ENCODE data around the gene FUT6. TPM values are rescaled to one million over a fixed set of nuclear protein-coding genes. Genes with fewer than 3 reads are reported as not detected.

Gene FUT6
- total RNA-seq, 4 donors from 2014 or later, result 0.17 TPM; not detected in 3

- Histone ChIP-seq H3K4me3 (no peak overlapping the region), H3K9me3 (no peaks in the 10 kb centered on the region), H3K27ac (replicated peaks in 1 of 4) (no peak overlapping the region), H3K36me3 (no peaks in the 10 kb centered on the region), H3K27me3 (peaks cover 0 to 51% (median 5%) of the 10 kb centered on the region in 4 donors), H3K4me1 (peaks cover 13 to 21% (median 17%) of the 10 kb centered on the region in 4 donors)
- no peak for TF ChIP-seq EP300 (IDR thresholded peaks at IDR 0.05)
- TF ChIP-seq POLR2AphosphoS5 (IDR thresholded peaks at IDR 0.05), result no peak
- no peak for TF ChIP-seq POLR2A (IDR thresholded peaks at IDR 0.05; ENCODE audit: low read depth)
- TF ChIP-seq, protein P1, sequence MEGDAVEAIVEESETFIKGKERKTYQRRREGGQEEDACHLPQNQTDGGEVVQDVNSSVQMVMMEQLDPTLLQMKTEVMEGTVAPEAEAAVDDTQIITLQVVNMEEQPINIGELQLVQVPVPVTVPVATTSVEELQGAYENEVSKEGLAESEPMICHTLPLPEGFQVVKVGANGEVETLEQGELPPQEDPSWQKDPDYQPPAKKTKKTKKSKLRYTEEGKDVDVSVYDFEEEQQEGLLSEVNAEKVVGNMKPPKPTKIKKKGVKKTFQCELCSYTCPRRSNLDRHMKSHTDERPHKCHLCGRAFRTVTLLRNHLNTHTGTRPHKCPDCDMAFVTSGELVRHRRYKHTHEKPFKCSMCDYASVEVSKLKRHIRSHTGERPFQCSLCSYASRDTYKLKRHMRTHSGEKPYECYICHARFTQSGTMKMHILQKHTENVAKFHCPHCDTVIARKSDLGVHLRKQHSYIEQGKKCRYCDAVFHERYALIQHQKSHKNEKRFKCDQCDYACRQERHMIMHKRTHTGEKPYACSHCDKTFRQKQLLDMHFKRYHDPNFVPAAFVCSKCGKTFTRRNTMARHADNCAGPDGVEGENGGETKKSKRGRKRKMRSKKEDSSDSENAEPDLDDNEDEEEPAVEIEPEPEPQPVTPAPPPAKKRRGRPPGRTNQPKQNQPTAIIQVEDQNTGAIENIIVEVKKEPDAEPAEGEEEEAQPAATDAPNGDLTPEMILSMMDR (IDR thresholded peaks at IDR 0.05), result no peak
- WGBS, result 74% methylated on average over 27 of the region's 37 CpGs
- no peak for DNase-seq (ENCODE audit: extremely low spot score)
- intact Hi-C loops (cut with DNase I), result loop anchor here (10.0 kb wide), 1 partner anchor 225 kb away; no protein-coding TSS in a partner anchor
Observed at GRCh38 chr19:5799247-5800241, 40.0 kb downstream of the FUT6 start.

DNA sequence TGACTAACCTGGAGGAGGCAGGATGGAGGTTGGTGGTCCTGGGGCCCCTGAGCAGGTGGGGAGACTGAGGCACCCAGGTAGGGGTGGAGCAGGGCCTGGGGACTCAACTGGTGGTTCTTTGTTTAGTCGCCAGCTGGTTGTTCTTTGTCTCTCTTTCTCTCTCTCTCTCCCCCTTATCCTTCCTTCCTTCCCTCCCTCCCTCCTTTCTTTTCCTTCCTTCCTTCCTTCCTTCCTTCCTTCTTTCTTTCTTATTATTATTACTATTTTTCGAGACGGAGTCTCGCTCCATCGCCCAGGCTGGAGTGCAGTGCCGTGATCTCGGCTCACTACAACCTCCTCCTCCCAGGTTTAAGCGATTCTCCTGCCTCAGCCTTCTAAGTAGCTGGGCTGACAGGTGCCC is 41.3 kb downstream of the FUT6 start:
- Histone ChIP-seq H3K27me3 (peaks cover 0 to 39% (median 3%) of the 10 kb centered on the region in 4 donors), H3K4me1 (peaks cover 0 to 8% (median 5%) of the 10 kb centered on the region in 4 donors), H3K4me3 (no peak overlapping the region), H3K36me3 (no peaks in the 10 kb centered on the region), H3K27ac (replicated peaks in 1 of 4) (no peak overlapping the region), H3K9me3 (no peaks in the 10 kb centered on the region)
- TF ChIP-seq POLR2AphosphoS5 (IDR thresholded peaks at IDR 0.05), result no peak
- no peak for TF ChIP-seq POLR2A (IDR thresholded peaks at IDR 0.05; ENCODE audit: low read depth)
- TF ChIP-seq EP300 (IDR thresholded peaks at IDR 0.05), result no peak
- TF ChIP-seq, protein P1 (IDR thresholded peaks at IDR 0.05), result no peak
- intact Hi-C loops (cut with DNase I), result no loop called here
- 83% methylated on average over 8 of the region's 8 CpGs for WGBS
- DNase-seq (ENCODE audit: extremely low spot score), result no peak

DNA sequence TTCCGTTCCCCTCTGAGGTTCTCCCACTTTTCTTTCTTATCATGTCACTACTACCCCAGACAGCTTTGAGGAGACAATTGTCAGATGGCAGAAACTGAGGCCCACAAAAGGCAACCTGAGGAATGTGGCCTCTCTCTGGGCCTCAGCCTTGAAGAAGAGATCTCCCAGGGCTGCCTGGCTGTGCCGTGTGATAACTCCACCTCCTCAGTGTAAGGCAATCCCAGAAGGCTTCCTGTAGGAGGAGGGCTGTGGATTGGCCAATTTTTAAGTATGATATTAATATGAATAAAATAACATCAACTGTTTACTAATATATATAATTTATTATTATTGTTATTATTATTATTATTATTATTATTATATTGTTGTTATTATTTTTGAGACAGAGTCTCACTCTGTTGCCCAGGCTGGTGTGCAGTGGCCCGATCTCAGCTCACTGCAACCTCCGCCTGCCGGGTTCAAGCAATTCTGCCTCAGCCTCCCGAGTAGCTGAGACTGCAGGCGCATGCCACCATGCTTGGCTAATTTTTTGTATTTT is 44.1 kb downstream of the FUT6 start:
- no peak overlapping the region for H3K27ac ChIP-seq (replicated peaks in 1 of 4)
- peaks cover 0 to 3% (median under 1%) of the 10 kb centered on the region in 4 donors for H3K4me1 ChIP-seq
- no peaks in the 10 kb centered on the region for H3K9me3 ChIP-seq
- peaks cover 0 to 15% (median 0%) of the 10 kb centered on the region in 4 donors for H3K27me3 ChIP-seq
- H3K36me3 ChIP-seq, result no peaks in the 10 kb centered on the region
- DNase-seq (ENCODE audit: extremely low spot score), result no peak
- TF ChIP-seq, protein P1 (IDR thresholded peaks at IDR 0.05), result no peak
- TF ChIP-seq POLR2AphosphoS5 (IDR thresholded peaks at IDR 0.05), result no peak
- no peak for TF ChIP-seq POLR2A (IDR thresholded peaks at IDR 0.05; ENCODE audit: low read depth)
- TF ChIP-seq EP300 (IDR thresholded peaks at IDR 0.05), result no peak
- 91% methylated on average over 7 of the region's 7 CpGs for WGBS
- intact Hi-C loops (cut with DNase I), result no loop called here
- H3K4me3 ChIP-seq, result no peak overlapping the region

DNA sequence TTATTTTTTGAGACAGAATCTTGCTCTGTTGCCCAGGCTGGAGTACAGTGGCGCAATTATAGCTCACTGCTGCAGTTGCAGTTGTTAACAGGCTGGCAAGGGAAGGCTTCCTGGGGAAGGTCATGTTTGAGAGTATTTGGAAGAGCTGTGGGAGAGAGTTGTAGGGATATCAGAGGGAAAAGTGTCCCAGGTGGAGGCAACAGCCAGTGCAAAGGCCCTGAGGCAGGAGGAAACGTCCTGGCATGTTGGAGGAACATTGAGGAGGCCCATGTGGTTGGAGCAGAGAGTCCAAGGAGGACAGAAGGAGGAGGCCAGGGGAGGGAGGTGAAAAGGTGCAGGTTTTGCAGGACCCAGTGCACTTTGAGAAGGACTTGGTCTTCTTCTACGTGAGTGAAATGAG is 46.3 kb downstream of the FUT6 start:
- peaks cover 18 to 20% (median 19%) of the 10 kb centered on the region in 4 donors for H3K36me3 ChIP-seq
- no peak for DNase-seq (ENCODE audit: extremely low spot score)
- H3K4me3 ChIP-seq, result no peak overlapping the region
- H3K27me3 ChIP-seq, result no peaks in the 10 kb centered on the region
- intact Hi-C loops (cut with DNase I), result no loop called here
- TF ChIP-seq POLR2A (IDR thresholded peaks at IDR 0.05; ENCODE audit: low read depth), result no peak
- TF ChIP-seq, protein P1 (IDR thresholded peaks at IDR 0.05), result no peak
- peaks cover 7 to 12% (median 9%) of the 10 kb centered on the region in 4 donors for H3K4me1 ChIP-seq
- H3K9me3 ChIP-seq, result no peaks in the 10 kb centered on the region
- 81% methylated on average over 3 of the region's 3 CpGs for WGBS
- H3K27ac ChIP-seq (replicated peaks in 1 of 4), result no peak overlapping the region

All from esophagus muscularis mucosa (tissue), 4 donors.